IPS DF 19.7 (cell line): ENCODE data around the gene SNAPC2.
"Not testable (repeated sequence)": the region's sequence is repeated elsewhere in the genome, so short reads cannot be mapped to it uniquely, and the experiment has no call there.

Experiments used
- DNase-seq: peaks from one replicate; pipeline ENCODE4 v3.0.0-alpha.2; 2013; ENCODE audit warnings: low read depth, low spot score

The SNAPC2 gene

DNA sequence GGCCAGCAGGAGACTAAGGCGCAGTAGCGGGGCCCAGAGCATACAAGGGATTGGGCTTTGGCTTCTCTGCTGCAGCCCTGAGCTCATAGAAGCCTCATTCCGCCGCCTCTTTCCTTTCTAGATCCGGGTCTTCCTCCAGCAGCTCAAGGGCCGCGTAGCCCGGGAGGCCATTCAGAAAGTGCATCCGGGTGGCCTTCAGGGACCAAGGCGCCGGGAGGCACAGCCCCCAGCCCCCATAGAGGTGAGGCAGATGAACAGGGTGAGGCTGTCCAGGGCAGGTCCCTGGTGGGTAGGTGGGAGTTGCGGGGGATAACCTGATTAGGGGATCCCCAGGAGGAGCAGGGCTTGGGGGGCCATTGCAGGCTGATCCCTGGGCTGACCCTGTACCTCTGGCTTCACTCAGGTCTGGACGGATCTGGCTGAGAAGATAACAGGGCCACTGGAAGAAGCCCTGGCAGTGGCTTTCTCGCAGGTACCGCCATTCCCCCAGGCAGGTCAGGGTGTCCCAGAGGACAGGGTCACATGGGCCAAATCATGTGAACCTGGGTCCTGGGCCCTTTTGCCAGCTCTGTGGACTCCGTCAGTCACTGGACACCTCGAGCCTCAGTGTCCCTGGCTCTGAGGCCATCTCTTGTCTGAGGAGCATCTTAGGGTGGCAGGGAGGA is 1.3 kb downstream of the SNAPC2 start:
- DNase-seq, result no peak

DNA sequence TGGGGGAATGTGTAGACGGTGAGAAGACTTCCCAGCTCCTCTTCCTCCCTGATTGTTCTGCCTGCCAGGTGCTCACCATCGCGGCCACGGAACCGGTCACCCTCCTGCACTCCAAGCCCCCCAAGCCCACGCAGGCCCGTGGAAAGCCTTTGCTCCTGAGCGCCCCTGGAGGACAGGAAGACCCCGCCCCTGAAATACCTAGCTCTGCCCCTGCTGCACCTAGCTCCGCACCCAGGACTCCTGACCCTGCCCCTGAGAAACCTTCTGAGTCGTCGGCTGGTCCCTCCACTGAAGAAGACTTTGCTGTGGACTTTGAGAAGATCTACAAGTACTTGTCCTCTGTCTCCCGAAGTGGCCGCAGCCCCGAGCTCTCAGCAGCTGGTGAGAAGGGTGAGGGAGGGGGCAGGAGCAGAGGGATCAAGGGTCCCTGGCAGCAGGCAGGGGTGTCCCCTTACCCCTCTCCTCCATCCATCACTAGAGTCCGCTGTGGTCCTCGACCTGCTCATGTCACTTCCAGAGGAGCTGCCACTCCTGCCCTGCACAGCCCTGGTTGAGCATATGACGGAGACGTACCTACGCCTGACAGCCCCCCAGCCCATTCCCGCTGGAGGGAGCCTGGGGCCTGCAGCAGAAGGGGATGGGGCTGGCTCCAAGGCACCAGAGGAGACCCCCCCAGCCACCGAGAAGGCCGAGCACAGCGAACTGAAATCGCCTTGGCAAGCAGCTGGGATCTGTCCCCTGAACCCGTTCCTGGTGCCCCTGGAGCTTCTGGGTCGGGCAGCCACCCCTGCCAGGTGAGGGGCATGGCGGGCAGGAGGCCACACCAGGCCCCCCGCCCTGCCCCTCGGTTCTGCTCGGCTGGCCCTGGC is 2.1 kb downstream of the SNAPC2 start:
- DNase-seq, result no peak

DNA sequence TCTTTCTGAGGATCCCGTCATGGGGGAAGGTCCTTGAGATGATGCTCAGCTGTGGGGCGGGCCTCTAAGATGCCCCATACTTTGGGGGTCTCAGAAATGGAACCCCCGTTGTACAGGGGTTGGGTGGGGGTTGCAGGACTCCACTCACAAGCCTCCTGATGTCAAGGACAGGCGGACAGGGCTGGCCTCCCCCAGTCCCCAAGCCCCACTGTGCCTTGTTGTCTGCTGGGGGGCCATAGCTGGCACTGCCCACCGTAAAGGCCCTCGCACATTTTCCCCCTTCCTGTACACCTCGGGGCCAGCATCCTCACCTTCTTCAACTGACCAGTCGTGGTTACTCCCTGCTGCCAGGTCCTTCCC is 2.7 kb downstream of the SNAPC2 start:
- DNase-seq, result no peak

DNA sequence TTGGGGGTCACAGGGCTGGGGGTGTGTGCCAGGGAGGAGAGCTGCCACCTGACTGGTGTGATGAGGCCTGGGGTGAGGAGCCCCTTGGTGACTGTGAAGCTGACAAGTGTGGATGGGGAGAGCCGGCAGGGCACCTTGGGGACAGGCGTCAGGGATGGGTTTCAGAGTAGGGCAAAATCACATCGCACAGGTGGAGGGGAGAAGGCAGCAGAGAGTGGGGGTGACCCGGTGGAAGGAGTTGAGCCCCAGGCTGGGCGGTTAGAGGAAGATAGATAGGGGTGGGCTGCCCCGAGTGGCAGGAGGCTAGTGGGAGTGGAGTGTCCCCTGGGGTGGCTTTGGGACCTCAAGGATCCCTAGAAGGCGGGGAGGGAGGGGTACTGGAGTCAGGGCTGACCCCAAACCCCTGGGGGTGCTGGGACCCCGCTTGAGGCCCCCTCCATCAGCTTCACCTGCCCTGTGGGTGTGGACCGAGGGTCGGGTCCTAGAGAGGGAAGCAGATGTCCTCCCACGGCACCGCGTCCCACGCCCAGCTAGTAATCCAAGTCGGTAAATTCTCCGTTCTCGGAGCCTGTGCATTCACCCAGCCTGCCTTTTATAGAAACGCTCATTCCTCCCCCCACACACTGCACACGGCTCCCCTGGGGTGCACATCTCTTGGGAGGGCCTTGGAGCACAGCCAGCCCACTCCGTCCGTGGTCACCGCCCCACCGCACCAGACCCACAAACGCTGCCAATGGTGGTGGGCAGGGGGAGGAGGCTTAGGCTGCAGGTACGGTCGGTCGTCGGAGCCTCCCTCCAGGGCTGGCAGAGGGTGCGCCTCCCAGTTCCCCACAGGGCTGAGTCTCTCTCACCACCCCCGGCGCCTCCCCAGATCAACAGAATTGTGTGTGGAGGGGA is 3.4 kb downstream of the SNAPC2 start:
- no peak for DNase-seq

DNA sequence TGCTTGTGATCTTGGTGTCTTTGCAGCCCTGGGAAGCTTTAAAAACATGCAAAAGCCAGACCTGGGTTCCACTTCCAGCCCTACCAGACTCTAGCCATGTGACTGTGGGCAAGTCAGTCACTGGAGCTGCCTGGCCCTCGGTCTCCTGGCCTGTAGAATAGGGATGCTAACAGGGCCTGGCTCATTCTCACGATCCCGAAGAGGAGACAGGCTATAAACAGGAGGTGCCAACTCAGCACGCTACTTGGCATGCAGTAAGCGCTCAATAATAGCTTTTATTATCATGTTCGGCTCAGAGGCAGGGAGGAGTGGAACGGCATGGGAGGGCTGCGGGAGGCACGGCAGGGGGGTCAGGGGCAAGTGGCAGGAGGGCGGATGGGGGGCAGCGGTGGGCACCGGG is 4.1 kb downstream of the SNAPC2 start:
- no peak for DNase-seq

DNA sequence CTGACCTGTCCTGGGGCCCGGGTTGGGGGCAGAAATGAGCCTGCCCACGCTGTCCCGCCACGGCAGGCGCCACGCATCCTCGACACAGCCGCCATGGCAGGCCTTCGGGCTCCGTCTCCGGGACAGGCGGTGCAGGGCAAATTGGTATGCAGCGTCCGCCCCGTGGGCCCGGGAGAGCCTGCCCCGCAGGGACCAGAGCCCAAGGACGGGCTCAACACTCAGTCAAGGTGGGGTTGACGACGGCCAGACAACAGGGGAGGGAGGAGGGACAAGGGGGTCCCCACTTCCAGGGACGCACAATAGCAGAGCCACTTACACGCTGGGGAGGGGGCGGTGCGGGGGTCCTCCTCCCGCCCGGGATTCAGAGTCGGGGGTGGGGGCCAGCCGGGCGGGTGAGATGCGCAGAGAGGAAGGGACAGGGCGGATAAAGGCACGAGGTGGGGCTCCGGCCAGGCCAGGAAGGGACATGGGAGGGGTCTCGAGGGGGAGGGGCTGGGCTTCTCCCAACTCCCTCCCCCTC is 4.6 kb downstream of the SNAPC2 start:
- no peak for DNase-seq

DNA sequence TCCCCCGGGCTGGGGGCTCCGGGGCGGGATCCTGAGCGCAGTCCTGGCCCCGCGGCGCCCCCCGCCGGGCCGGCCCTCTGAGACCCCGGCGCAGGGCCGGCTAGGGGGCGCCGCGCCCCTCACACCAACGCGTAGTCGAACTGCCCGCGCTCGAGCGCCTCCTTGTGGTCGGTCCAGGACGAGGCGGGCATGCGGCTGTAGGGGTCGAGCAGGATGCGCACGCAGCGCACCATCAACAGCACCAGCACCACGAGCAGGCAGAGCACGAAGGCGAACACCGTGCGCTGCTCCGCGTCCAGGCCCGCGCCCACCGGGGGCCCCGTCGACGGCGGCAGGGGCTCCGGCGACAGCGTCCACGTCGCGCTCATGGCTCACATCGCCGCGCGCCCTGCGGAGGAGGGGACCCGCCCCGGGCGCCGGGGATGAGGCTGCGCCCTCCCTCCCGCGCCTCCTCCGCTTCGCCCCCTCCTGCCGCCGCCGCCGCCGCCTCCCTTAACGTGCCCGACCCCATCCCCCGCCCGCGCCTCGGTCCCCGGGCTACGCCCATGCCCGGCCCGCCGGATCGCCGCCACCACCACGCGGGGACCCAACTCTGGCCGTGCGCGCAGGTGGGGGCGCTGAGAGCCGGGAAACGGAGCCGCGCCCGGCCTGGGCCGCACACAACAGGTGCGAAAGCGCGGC is 5.2 kb downstream of the SNAPC2 start:
- no peak for DNase-seq

DNA sequence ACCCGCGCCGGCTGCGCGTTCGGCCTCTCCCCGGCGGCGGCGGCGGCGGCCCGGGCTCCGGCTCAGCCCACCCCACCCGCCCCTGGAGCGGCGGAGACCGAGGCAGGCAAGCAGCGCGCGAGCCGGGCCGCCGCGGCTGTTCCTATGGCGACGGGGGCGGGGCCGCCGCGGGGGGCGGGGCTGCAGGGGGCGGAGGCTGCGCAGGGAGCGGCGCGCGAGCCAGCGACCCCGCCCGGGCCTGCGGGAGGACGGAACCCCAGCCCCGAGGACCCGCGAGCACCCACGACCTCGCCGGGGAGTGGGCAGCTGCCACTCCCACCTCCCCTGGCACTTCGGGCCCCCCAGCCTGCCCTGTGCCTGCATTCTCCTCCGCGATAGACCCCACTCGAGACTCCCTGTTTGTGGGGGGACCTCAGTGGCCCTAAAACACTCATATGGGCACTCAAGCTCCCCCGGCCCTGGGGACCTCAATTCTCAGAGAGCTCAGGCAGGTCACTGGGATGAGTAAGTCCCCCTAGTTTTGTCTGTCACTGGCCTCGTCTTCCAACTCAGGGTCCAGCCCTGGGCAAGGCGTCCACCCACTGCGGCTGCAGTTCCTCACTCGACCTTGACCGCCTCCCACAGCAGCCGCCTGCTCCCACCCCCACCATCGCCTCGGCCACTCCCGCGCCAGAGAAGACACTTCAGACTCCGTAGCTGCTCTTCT is 6.0 kb downstream of the SNAPC2 start, which contains the start of gene CTXN1:
Gene CTXN1, minus strand, starts transcription at position 115 of the 706 bp plus-strand sequence. CDS start 597 bp downstream, outside the sequence.
- no peak for DNase-seq

DNA sequence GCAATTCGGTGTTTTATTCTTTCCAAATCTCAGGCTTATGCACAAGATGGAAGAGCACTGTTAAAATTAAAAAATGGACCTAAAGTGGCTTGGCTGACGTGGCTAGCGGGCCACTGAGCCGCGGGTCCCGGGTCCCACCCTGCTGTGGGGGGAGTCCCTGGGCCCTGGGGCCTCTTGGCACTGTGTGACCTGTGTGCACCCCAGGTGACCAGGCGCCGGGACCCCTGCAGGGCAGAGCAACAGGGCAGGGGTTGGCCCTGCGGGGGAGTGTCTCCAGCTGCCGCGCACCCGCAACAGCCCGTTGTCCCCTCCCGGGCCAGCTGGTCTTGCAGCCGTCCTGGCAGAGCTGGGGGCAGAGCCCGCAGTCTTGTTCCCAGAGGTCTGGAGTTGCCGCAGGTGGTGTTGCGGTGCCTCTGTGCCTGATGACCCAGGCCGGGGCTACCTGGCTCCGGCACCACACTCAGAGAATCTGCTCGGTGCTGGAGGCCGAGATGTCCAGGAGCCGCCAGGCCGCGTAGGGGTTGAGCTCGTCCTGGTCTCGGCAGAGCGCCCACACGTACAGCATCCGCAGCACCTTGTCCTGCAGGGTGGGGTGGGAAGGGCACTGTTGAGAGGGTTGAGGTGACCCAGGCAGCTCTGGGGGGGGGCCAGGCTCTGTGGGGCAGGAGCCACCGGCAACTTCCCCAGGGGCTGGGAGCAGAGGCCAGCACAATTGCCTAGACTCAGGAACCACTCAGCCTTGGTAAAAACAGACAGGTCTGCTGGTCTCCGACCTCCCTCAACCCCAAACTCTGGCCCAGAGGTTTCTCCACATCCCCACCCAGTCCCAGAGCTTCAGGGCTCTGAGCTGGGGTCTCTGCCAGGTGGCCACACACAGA is 6.8 kb downstream of the SNAPC2 start:
- DNase-seq, result no peak

DNA sequence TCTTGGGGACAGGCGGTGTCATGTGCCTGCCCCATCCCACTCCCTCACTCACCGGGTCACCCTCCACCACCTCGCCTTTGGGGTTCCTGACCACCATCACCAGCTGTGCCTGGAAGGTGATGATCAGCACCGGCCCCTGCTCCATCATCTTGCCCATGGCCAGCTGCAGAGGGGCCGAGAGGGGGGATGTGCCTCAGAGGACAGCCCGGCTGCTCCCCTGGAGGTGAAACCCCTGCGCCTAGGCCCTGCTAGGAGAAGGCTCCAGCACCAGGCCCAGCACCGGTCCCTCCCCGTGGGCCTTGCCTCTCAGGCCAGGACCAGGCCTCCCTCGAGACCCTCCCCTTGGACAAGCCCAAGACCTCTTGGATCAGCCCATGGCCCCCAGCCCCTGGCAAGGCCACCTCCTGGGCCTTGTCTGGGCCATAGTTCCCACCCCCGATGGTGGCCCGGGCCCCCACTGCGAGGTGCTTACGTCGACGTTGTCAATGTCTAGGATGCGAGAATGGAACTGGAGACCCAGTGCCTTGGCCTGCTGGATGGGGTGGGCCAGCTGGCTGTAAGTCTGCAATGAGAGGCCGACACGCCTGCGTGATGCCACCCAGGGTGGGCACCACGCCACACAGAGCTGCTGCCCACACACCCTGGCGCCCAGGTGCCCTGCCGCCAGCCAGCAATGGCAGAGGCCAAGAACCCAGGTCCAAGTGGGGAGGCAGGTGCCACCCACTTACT is 7.6 kb downstream of the SNAPC2 start:
- DNase-seq, result no peak

DNA sequence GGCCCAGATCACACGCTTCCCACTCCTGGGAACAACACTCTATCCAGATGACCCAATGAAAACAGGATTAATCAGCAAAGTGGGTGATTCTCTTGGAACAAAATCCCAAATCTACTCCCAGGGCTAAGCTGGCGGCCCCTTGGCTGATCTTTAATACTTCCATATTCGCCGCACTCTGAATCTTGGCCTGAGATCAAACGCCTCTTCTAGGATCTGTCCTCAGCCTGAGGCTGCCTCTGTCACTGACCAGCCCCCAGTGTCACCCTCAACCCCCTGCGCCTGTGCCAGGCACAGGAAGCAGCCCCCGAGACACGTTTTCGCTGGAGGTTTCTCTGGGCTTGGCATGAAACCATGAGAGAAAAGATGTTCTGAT is 8.2 kb downstream of the SNAPC2 start:
- no peak for DNase-seq

DNA sequence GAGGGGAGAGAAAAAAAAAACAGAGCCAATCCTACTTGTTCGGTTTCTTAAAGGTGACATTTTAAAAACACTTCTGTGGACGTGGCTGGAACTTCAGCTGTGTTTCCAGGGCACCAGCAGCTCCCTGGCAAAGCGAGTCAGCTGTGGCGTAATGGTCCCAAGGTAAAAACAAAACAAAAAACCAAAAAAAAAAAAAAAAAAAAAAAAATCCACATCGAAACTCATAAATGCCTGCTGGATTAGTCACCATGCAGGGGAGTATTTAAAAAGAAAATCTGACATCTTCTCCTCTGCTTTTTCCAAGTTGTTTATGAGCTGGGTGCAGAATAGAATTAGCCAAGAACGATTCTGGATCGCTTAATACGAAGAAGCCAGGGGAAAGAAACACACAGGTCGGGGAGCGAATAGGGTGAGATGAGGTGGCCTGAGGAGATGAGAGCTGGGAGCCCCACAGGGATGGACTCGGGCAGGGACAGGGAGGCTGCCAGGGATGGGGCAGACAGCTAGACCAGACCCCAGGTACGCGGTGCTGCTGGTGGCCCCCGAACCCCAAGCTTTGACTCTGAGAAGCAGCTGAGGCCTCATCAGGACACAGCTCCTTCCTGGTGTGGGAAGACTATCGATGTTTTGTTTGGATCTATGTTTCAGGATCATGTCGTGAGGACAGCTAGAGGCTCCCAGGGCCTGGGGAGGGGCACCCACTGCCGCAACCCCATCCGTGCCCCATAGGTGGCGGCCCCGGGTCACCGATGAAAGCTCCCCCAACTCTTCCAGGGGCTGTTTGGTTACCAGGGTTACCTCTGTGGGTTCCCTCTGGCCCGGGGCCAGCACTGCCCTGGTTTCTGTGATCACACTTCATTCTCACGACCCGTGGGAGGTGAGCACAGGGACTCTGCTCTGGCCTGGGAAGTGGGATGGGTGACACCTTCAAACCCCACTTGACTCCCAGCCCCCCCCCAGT is 8.9 kb downstream of the SNAPC2 start:
- no peak for DNase-seq

DNA sequence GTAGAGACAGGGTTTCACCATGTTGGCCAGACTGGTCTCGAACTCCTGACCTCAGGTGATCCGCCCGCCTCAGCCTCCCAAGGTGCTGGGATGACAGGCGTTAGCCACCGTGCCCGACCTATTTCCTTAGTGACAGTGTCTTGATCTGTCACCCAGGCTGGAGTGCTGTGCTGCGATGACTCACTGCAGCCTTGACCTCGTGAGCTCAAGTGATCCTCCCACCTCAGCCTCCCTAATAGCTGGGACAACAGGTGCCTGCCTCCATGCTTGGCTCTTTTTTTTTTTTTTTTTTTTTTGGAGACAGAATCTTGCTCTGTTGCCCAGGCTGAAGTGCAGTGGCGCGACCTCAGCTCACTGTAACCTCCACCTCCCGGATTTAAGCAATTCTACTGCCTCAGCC is 9.9 kb downstream of the SNAPC2 start:
- DNase-seq, result not testable (repeated sequence)

DNA sequence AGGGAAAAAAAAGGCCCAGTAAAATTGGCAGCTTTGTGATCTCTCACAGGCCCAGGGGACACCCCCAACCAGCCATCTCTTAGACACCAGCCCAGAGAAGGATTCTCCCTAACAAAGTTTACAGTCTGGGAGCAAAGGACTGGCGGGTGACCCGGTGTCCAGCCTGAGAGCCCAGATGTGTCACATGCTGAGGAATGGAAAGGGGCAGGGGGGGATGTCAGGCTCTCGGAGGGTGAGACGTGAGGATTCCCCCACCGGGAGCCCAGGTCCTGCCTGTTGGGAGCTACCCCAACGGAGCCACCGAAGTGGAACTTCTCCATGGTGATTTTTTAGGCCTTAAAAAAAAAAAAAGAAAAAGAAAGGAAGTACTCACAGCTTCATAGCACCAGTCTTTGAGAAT is 10.6 kb downstream of the SNAPC2 start:
- no peak for DNase-seq

DNA sequence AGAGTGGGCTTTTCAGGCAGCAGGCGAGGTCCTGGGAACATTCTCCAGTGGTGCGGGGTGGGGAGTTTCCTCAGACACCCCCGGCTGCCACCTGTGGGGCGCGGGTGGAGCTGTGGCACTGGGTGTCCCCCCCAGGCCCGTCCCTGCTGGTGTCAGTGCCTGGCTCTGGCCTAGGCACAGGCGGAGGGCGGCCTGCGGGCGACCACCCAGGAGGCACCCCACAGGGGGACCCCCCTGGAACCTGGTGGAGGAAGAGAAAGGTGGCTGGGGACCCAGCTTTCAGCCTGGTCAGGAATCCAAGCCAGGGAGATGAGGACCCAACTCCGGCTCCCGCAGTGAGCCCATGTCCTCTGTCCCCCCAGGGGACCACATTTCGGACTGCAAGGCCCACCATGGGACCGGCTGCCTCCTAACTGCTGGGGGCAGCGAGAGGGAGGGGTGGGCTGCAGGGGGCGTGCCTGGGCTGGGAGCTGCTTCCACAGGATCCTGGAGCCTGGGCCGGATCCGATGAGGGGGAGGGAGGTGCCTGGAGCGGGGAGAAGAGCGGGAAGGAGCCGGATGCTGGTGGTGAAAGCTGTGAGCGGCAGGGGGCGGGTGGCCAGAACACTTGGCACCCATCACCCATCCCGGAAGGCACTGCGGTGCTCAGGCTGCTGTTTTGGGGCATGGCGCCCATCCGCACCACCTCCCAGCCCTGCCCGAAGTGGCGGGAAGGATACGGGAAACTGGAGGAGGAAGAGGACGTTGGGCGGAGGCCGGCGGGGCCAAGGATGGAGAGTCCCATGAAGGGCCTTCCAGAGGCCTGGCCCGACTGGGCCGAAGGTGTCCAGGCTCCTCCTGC is 11.3 kb downstream of the SNAPC2 start:
- DNase-seq, result no peak

DNA sequence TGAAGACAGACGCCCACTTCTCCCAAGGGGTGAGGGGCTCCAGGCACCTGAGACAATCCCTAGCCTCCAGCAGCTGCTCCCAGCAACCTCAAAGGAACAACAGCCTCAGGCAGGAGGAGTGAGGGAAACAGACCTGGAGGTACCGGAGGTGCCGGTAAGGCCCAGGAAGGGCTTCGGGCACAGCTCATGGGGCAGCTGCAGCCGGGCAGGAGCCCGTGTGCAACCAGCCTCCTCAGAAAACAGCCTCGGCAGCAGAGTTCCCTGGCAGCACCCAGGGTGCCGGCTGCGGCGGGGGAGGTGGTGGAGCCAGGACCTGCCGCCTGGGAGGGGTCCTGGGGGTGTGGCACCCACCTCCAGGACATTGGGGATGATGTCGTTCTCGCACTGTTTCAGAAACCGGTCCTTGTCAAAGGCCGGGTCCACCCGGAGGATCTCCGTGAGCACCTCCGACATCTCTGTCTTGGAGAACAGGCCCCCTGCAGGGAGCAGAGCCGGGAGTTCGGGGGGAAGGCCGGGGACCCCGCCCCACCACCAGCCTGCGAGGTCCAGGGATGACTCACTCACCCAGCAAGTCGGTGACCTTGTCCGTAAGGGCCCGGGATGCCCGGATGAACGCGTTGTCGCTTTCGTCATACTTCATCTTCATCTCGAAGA is 12.3 kb downstream of the SNAPC2 start:
- DNase-seq, result no peak

DNA sequence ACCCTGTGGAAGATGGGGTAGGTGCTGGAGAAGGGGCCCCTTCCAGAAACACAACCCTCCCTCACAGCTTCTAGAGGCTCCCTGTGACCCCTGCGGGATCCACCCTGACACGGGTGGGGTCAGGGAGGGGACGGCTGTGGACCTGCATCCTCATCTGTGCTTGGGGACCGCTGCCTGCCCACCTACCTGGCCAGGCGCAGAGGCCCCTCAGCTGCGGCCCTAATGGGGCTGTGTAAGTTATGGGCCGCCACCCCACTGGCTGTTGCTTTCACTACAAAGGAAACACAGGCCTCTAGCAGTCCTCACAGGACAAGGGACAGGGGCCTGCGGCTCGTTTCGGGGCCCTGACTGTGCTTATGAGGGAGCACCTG is 12.8 kb downstream of the SNAPC2 start:
- no peak for DNase-seq
